ACHN (cell line): ENCODE results near the gene KRT32.
A peak's percentile ranks its signal among the peaks of the same experiment; 100 is the strongest.

Experiments
- DNase-seq: peaks from one replicate; pipeline ENCODE4 v3.0.0-alpha.2; 2015
- in situ Hi-C: cut with HindIII; loops from 2 replicates; pipeline ENCODE4 v1.10.0; 2017; ENCODE audit warnings: low sequenced_read_pairs, low pct_ligation_motif_present, low pct_unique_long_range_greater_than_20kb

KRT32 gene

GRCh38 chr17:41417127-41417526 is 50.1 kb downstream of the KRT32 start:
- in situ Hi-C loops: no loop called here
- DNase-seq: no peak

- no peak for DNase-seq
- in situ Hi-C loops: no loop called here
Observed at GRCh38 chr17:41416479-41416878, 50.7 kb downstream of the KRT32 start.

- DNase-seq: peak; percentile 61
- in situ Hi-C loops: no loop called here
Observed at GRCh38 chr17:41415833-41416335, 51.3 kb downstream of the KRT32 start.

GRCh38 chr17:41415411-41415810 is 51.8 kb downstream of the KRT32 start:
- in situ Hi-C loops: no loop called here
- DNase-seq: no peak

- in situ Hi-C loops: no loop called here
- peak; percentile 15 for DNase-seq
Observed at GRCh38 chr17:41413982-41414381, 53.2 kb downstream of the KRT32 start.

- in situ Hi-C loops: no loop called here
- no peak for DNase-seq
Observed at GRCh38 chr17:41413353-41413957, 53.7 kb downstream of the KRT32 start.

- no peak for DNase-seq
- in situ Hi-C loops: no loop called here
Observed at GRCh38 chr17:41411072-41411840, 55.9 kb downstream of the KRT32 start.
